HG02870 (cell line): ENCODE results near the gene GATC.
"Not testable (repeated sequence)": the region's sequence is repeated elsewhere in the genome, so short reads cannot be mapped to it uniquely, and the experiment has no call there.

Experiments
- ATAC-seq: cut with Tn5 transposase; IDR thresholded peaks from one replicate; pipeline ENCODE4 v1.9.1; 2021; ENCODE audit warnings: mild to moderate bottlenecking, moderate library complexity; ENCODE audit not compliant: unreplicated experiment

The GATC gene

GRCh38 chr12:120432772-120433525, 13.3 kb upstream of the GATC start:
- no peak for ATAC-seq

GRCh38 chr12:120437735-120438494, 8.3 kb upstream of the GATC start, which contains the start of gene COX6A1:
COX6A1 (plus strand) TSS chr12:120438113; CDS start chr12:120438127, 14 bp downstream.
- ATAC-seq = peak; percentile 95

- ATAC-seq = peak; percentile 3
These were observed 7.6 kb upstream of the GATC start for GRCh38 chr12:120438495-120439198.

- no peak for ATAC-seq
These were observed 6.5 kb upstream of the GATC start for GRCh38 chr12:120439646-120440247.

- ATAC-seq = no peak
These were observed 1.6 kb upstream of the GATC start for GRCh38 chr12:120444676-120445075.

- ATAC-seq = not testable (repeated sequence)
These were observed 567 bp downstream of the GATC start for GRCh38 chr12:120446844-120447178.

GRCh38 chr12:120447992-120448391, 1.7 kb downstream of the GATC start:
- ATAC-seq = no peak

GRCh38 chr12:120452524-120452923, 6.3 kb downstream of the GATC start:
- not testable (repeated sequence) for ATAC-seq

GRCh38 chr12:120453060-120453750, 7.0 kb downstream of the GATC start:
- ATAC-seq = no peak

- no peak for ATAC-seq
These were observed 7.7 kb downstream of the GATC start for GRCh38 chr12:120453977-120454376.

GRCh38 chr12:120455302-120455701, 9.1 kb downstream of the GATC start:
- no peak for ATAC-seq

GRCh38 chr12:120457133-120457532, 10.9 kb downstream of the GATC start:
- ATAC-seq = no peak

GRCh38 chr12:120460157-120460556, 13.9 kb downstream of the GATC start:
- ATAC-seq = no peak

GRCh38 chr12:120462099-120462640, 15.9 kb downstream of the GATC start:
- no peak for ATAC-seq

GRCh38 chr12:120463712-120464111, 17.5 kb downstream of the GATC start:
- no peak for ATAC-seq

GRCh38 chr12:120465756-120466155, 19.5 kb downstream of the GATC start:
- no peak for ATAC-seq

GRCh38 chr12:120466560-120467315, 20.5 kb downstream of the GATC start:
- no peak for ATAC-seq

- no peak for ATAC-seq
These were observed 21.2 kb downstream of the GATC start for GRCh38 chr12:120467439-120467838.

GRCh38 chr12:120468325-120468820, 22.1 kb downstream of the GATC start:
- ATAC-seq = no peak
